IPS DF 4.7 (cell line): ENCODE measurements around the gene COLQ.
"Not testable (repeated sequence)": the region's sequence is repeated elsewhere in the genome, so short reads cannot be mapped to it uniquely, and the experiment has no call there.

ENCODE experiments used
- DNase-seq: peaks from one replicate; pipeline ENCODE4 v3.0.0-alpha.2; 2013; ENCODE audit warnings: low spot score; ENCODE audit errors: extremely low read depth

Gene COLQ

DNA sequence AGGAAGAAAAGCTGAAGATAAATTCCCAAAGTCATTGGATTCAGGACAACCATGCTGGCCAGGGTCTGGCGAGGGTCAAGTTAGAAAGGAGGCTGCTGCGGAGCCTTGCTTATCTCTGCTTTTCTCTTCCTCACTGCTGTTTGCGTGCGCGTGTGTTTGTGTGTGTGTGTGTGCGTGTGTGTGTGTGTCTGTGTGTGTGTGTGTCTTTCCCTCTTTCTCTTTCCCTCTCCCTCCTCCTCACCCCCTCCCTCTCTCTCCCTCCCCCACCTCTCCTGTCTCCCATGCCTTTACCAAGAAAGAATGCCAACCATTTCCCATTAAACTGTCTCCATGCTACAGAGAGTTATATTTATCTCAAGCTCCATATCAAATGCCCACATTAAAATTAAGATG lies at the start of gene COLQ:
Gene COLQ, minus strand, starts transcription at position 134 of the 393 bp plus-strand sequence. Its CDS starts 81 bp downstream, at position 53.
- DNase-seq: no peak

DNA sequence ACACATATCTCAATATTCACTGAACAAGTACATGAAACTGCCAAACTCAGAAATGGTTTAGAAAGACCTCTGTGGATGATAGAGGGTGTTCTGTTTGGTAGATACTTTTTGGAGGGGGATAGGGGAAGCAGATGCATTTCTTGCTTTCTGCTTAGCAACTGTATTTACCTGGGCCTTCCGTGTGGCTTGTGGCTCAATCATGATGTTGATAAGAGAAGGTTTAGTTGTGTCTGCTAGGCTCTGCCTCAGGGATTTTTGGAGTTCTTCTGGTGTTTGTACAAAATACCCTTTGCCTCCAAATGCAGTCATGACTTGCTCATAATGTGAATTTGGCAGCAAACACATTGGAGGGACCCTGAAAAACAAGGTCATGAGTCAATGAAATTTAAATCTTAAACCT lies 41.7 kb upstream of the COLQ start:
- DNase-seq: no peak

DNA sequence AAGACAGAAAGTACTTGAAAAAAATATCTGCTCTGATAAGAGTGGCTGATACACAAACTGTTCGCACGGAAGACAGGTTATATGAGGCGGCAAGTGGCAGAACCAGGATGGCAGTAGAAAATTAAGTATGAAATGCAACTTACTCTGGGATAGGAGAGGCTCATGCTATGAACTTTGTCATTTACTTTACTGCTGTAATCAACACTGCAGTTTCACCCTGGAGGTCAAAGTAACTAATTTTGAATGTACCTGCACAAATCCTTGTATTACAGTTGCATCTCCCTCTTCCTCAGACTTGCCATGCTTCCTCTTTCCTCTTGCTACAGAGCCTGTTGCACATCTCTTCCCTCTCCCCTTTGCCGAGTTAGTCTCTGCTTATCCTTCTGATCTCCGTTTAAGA lies 41.1 kb upstream of the COLQ start:
- no peak for DNase-seq

DNA sequence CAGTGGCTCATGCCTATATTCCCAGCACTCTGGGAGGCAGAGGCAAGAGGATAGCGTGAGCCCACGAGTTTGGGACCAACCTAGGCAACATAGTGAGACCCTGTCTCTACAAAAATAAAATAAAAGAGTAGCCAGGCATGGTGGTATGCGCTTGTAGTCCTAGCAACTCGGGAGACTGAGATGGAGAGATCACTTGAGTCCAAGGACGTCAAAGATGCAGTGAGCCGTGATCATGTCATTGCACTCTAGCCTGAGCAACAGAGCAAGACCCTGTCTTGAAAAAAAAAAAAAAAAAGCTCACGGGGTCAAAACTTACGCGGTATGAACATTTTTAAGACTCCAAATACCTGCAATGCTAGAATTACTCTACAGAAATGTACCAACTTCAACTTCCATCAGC lies 37.1 kb upstream of the COLQ start:
- no peak for DNase-seq

DNA sequence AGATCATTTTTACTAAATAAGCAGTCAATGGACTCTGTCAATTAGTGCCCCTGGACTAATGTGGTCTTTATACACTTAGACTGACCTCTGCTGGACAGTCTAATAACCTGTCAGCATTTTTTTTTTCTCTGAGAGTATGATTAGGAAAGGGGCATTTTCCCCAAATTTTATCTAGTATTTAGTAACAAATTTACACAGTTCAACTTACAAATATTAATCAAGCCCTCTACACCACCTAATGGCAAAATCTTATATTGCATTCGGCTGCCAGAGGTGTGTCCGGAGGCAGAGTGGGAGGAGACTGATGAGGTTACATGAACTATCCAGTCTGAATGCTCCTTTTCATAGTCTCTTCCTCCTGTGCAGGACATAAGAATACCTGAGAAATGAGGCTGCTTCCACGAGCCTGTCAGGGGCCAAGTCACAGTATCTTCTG lies 36.0 kb upstream of the COLQ start:
- DNase-seq: peak; percentile 19

DNA sequence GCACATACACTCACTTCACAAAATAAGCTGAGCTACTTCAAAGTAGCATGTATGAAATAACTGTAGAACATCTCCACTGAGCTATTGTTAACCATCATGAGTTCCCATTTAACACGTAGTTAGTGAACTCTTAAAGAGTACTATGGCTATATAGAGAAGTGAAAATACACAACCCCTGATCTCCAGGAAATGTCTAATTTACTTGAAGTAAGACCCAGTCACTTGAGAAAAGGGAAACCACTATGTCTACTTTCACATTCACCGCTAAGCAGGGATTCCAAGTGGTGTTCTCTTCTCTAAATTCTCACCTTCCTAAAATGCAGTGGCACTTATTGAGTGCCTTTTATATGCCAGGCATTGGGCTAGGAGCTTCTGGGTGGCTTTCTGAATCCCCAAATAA lies 35.0 kb upstream of the COLQ start:
- DNase-seq: no peak

- no peak for DNase-seq
These were observed 32.2 kb upstream of the COLQ start for GRCh38 chr3:15553749-15554148.

DNA sequence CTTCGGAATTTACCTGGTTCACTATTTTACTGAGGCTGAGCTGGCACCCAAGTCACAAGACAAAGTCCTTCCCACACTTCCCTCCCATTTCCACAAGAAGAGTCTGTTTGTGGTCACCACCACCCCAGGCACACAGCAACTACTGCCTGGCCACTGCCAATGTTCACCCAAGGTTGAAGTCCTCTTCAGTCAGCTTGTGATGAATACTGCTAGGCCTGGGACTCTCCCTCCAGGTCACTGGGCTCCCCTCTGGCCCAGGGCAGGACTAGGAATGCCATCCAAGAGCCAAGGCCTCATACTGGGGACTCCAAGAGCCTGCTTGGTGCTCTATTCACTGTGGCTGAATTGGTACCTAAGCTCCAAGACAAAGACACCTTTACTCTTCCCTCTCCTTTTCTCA lies 30.4 kb upstream of the COLQ start:
- no peak for DNase-seq

GRCh38 chr3:15549846-15550245 lies 28.3 kb upstream of the COLQ start:
- DNase-seq: no peak

DNA sequence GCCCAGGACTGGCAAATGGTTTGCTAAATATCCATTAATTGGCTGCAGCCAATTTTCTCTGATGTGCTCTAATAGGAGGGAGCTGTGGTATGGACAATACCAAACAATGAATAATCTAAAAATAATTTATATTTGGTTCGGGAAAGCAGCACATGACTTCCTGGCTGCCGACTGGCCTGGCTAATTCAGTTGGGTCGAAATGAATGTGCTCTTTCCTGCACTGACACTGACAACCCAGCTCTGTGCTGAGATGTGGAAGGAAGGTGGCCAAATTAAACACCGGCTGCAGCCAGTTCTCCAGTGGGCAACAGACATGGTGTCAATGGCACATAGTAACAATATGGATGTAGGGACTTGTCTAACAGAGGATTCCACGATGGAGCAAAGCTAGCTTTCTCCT lies 21.1 kb upstream of the COLQ start:
- DNase-seq: no peak

DNA sequence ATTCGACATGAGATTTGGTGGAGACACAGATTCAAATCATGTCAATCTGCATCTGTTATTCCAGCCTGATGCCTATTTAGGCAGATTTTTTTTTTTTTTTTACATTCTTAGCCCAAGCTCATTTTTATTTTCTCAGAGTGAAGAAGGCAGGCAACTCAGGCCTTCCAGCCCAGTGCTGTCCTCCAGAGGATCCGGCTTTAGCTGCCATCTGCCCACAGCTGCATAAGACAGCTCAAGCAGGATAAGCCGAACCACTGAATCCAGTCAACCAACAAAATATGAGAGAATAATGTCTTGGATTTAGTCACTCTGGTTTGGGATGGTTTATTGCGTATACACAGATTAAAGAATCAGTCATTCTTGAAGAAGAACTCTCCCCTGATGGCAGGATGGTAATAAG lies 19.9 kb upstream of the COLQ start:
- no peak for DNase-seq

DNA sequence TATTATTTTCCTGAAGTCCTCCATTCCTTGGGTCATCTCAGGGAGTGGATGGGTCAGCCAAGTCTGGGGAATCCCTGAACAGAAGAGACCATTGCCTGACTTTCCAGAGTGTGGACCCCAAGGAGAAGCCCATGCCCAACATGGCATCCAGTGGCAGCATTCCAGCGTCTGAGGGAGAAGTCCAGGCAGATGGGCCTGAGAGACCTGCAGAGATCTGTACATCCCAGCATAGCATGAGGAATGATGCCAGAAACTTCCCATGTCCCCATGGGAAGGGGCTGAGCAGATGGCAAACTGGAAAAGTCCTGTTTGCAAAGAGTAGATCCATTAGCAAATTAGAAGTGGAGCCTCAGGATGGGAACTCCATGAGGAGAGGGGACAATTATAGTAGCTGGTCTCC lies 17.6 kb upstream of the COLQ start:
- DNase-seq: no peak

GRCh38 chr3:15538345-15538744 lies 16.8 kb upstream of the COLQ start:
- DNase-seq: no peak

GRCh38 chr3:15536856-15537255 lies 15.3 kb upstream of the COLQ start:
- no peak for DNase-seq

- no peak for DNase-seq
These were observed 14.2 kb upstream of the COLQ start for GRCh38 chr3:15535732-15536131.

GRCh38 chr3:15532614-15533013 lies 11.1 kb upstream of the COLQ start:
- not testable (repeated sequence) for DNase-seq

DNA sequence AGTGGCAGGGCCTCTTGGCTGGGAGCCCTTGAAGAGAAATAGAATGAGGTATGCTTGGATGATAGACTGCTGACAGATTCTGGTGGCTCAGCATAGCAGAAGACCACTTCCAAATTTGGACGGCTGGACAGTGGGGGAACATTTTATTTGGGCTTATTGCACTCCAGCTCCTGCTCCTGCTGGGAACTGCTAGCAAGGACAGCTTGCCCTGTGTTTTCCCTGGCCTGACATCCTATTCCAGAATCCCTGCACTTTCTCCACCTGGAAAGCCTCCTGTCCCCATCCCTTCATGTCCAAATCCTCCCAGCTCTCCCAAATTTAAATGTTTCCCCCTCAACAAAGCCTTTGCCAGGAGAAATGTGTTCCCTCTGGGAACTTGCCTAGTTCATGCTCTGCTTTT lies 9.8 kb upstream of the COLQ start:
- DNase-seq: no peak

DNA sequence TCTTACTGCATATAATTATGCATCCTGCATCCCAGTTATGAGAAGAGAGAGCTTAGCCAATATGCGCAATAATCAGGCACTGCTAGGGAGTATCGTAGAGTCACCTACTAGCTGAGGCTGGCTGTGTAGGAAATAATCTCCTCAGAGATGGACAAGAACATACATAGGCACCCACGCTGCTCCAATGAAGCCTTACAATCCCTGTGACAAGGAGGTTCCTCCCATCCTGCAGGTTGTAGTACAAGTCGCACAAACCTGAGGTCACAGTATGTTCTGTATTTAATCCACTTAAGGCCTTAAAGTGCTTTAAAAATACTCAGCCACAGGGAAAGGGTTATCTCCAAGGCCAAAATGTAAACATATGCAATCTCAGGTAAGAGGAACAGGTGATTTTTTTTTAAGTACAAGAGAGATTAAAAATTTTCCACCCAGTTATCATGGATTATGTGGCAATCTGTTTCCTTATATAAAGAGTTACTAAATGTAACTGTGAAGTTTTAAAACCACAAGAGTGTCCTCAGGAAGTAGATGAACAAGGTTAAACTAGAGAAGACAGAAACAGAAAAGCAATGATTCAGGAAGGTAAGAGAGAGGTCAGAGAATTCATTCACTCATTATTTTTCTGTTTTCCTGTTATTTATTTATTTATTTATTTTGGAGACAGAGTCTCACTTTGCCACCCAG lies 7.5 kb upstream of the COLQ start:
- DNase-seq: no peak

DNA sequence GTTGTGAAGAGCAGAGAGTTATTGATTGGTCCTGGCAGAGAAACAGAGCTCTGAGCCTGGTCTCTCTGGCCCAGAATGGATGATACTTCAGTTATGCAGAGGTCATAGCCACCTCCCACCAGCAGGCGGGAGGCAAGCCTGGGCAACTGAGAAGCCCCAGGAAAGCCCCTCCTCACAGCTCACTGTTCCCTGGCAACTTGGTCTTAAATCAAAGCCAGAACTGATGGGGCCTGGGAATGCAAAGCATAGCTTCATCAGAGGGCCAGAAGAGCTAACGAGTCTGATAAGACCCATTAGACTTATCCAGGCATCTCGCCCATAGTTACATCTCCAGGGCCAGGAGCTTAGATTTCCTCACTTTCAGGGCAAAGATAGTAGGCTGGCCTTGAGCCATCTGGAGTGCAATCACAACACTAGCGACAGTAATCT lies 5.5 kb upstream of the COLQ start:
- DNase-seq: peak; percentile 49

DNA sequence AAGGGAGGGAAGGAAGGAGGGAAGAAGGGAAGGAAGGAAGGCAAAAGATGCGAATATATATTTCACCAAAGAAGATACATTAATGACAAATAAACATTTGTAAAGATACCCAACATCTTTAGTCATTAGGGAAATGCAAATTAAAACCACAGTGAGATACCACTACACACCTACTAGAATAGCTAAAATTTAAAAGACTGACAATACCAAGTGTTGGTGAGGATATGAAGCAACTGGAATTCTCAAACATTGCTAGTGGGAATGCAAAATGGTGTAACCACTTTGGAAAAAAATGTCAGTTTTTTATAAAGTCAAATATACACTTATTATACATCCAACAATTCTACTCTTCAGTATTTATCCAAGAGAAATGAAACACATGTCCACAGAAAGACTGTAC lies 4.3 kb upstream of the COLQ start:
- no peak for DNase-seq

- DNase-seq: no peak
These were observed 2.3 kb upstream of the COLQ start for GRCh38 chr3:15523660-15524417.

DNA sequence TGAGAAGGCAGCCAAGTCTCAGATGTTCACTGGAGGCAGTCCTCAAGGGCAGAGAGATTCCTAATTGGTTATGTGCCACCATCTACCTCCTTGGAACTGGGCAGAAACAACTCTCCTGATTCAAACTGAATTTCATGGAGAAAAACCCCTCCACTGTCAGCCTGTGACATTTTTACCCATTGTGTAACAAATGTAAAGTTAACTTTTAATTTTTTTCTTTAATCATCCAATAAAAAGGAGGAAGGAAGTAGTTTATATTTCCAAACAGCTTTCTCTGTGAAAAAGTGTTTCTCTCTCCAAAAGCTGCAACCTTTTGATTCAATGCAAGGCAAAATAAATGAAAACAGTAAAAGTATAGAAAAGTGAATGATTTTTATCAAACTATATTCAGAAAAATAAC lies 510 bp upstream of the COLQ start:
- no peak for DNase-seq
